HCT116 (cell line): ENCODE data around the gene PDIA2. TPM values are rescaled to one million over a fixed set of nuclear protein-coding genes. Genes with fewer than 3 reads are reported as not detected.

Experiments
- ATAC-seq: fragments of 200-7000 bp; cut with Tn5 transposase; 2 replicates; pipeline ENCODE4 v1.9.1; 2020; ENCODE audit warnings: mild to moderate bottlenecking, moderate library complexity
- BruUV-seq: library from RNA; stranded (reverse); fragments of 400-500 nt; replicated peaks from 2 replicates; lab custom pipeline; 2021; lab: Mats Ljungman, UMichigan
- CTCF ChIA-PET: fragments of 300-600 bp; sonication (Branson Sonifier 250); formaldehyde crosslinking; loops from one replicate; lab custom pipeline; 2021; ENCODE audit warnings: antibody characterized with exemption; lab: Charles Lee
- POLR2A ChIA-PET: fragments of 300-600, 350-600 bp; sonication (Branson Sonifier 250); formaldehyde crosslinking; loops from one replicate; lab custom pipeline; 2021; ENCODE audit warnings: antibody characterized with exemption; lab: Charles Lee
- RAD21 ChIA-PET, 2 experiments: fragments of 300-600 bp; sonication (Branson Sonifier 250); formaldehyde crosslinking; loops; one replicate each; lab custom pipeline; 2023; ENCODE audit warnings: low total read pairs in 2 of 2; ENCODE audit not compliant: uncharacterized antibody in 2 of 2, unreplicated experiment in 2 of 2, low non-redundant PET in 1 of 2; lab: Charles Lee
- DNase-seq: peaks from one replicate; pipeline ENCODE4 v3.0.0-alpha.2; 2010; ENCODE audit warnings: low read depth, low spot score
- H2AFZ ChIP-seq: fragments of 200-600 bp; shearing (Covaris generic), sonication (generic); 2 replicates; pipeline ENCODE4 v1.6.1; 2017; ENCODE audit warnings: low read depth, mixed run types, mixed read lengths, antibody characterized with exemption, low read length; ENCODE audit not compliant: poor library complexity, severe bottlenecking
- H3K27ac ChIP-seq: 2 replicates; pipeline ENCODE4 v1.5.1; 2012; ENCODE audit warnings: low read depth, low read length
- H3K27me3 ChIP-seq: fragments of 200-600 bp; sonication (generic); 2 replicates; pipeline ENCODE4 v1.6.1; 2016; ENCODE audit warnings: mixed run types, low read length, mixed read lengths; ENCODE audit not compliant: insufficient read depth
- H3K36me3 ChIP-seq, 2 experiments: fragments of 200-500 bp in 1 of 2; fragments of 200-600 bp in 1 of 2; sonication (Bioruptor generic) in 1 of 2; sonication (generic) in 1 of 2; 2 replicates each; pipeline versions ENCODE4 v1.5.1 to v1.6.1; 2014 to 2016; ENCODE audit warnings: low read length in 2 of 2, inconsistent platforms in 1 of 2, mixed read lengths in 1 of 2, mixed run types in 1 of 2; ENCODE audit not compliant: insufficient read depth in 2 of 2, control insufficient read depth in 1 of 2
- H3K4me1 ChIP-seq, 2 experiments: fragments of 200-600 bp in 1 of 2; sonication (generic) in 1 of 2; 2 replicates each; pipeline versions ENCODE4 v1.5.1 to v1.6.1; 2012 to 2017; ENCODE audit warnings: low read length in 2 of 2, inconsistent platforms in 1 of 2, mild to moderate bottlenecking in 1 of 2, mixed read lengths in 1 of 2, mixed run types in 1 of 2, moderate library complexity in 1 of 2; ENCODE audit not compliant: insufficient read depth in 2 of 2, control insufficient read depth in 1 of 2
- H3K4me2 ChIP-seq: fragments of 200-600 bp; sonication (generic); 2 replicates; pipeline ENCODE4 v1.6.1; 2017; ENCODE audit warnings: mixed run types, low read length, mixed read lengths
- H3K4me3 ChIP-seq, 2 experiments: fragments of 200-600 bp in 1 of 2; sonication (generic) in 1 of 2; replicated peaks in 1 of 2; 2 replicates each; pipeline ENCODE4 v1.5.1; 2011 to 2016; ENCODE audit warnings: low read length in 2 of 2, control low read depth in 1 of 2, low read depth in 1 of 2, mild to moderate bottlenecking in 1 of 2, mixed read lengths in 1 of 2, mixed run types in 1 of 2
- H3K79me2 ChIP-seq: fragments of 200-600 bp; sonication (generic); 2 replicates; pipeline ENCODE4 v1.6.1; 2017; ENCODE audit warnings: mild to moderate bottlenecking, mixed run types, low read length, moderate library complexity, mixed read lengths; ENCODE audit not compliant: insufficient read depth
- H3K9ac ChIP-seq: fragments of 200-600 bp; sonication (generic); 2 replicates; pipeline ENCODE4 v1.6.1; 2016; ENCODE audit warnings: low read length, mixed read lengths
- H3K9me2 ChIP-seq: fragments of 200-600 bp; sonication (generic), shearing (Covaris generic); 2 replicates; pipeline ENCODE4 v1.6.1; 2017; ENCODE audit warnings: mixed run types, mild to moderate bottlenecking, moderate library complexity; ENCODE audit not compliant: insufficient read depth
- H3K9me3 ChIP-seq, 2 experiments: fragments of 200-500 bp in 1 of 2; fragments of 200-600 bp in 1 of 2; sonication (Bioruptor generic) in 1 of 2; sonication (generic) in 1 of 2; 2 replicates each; pipeline ENCODE4 v1.6.1; 2014 to 2017; ENCODE audit warnings: low read length in 2 of 2, mixed read lengths in 2 of 2, inconsistent platforms in 1 of 2, low read depth in 1 of 2, mild to moderate bottlenecking in 1 of 2, mixed run types in 1 of 2, moderate library complexity in 1 of 2; ENCODE audit not compliant: control insufficient read depth in 1 of 2, insufficient read depth in 1 of 2
- H4K20me1 ChIP-seq: fragments of 200-600 bp; sonication (generic), shearing (Covaris generic); 2 replicates; pipeline ENCODE4 v1.6.1; 2017; ENCODE audit warnings: mixed run types, mild to moderate bottlenecking, moderate library complexity; ENCODE audit not compliant: insufficient read depth
- ELF1 ChIP-seq: IDR thresholded peaks from 2 replicates; pipeline ENCODE4 v1.6.1; 2012; ENCODE audit warnings: low read depth, borderline replicate concordance
- JUND ChIP-seq: IDR thresholded peaks from 2 replicates; pipeline ENCODE4 v1.6.1; 2012
- SIN3A ChIP-seq: IDR thresholded peaks from 2 replicates; pipeline ENCODE4 v1.6.1; 2012; ENCODE audit warnings: low read depth
- ZFX ChIP-seq: fragments of 450-650 bp; IDR thresholded peaks from 2 replicates; pipeline ENCODE4 v1.6.1; 2017
- ZNF274 ChIP-seq: fragments of 200-500 bp; sonication (Bioruptor generic); IDR thresholded peaks from 2 replicates; pipeline ENCODE4 v1.6.1; 2014; ENCODE audit warnings: mild to moderate bottlenecking, low read depth, low read length, inconsistent platforms
- intact Hi-C: fragments of 100-400 bp; cut with micrococcal nuclease; formaldehyde crosslinking; loops from 2 replicates; pipeline ENCODE4 v1.10.0; 2022
- total RNA-seq: library from RNA; stranded (reverse); gene quantifications from one replicate; pipeline ENCODE4 v1.2.1, GENCODE V29; 2021; ENCODE audit not compliant: unreplicated experiment
- TF ChIP-seq, protein P1 (sequence below), 3 experiments: fragments of 200-600 bp in 1 of 3; sonication (generic) in 1 of 3; IDR thresholded peaks in 2 of 3; conservative IDR thresholded peaks in 1 of 3; 2 replicates each; pipeline ENCODE4 v1.5.1; 2012 to 2017; ENCODE audit warnings: low read depth in 2 of 3, low read length in 2 of 3, antibody characterized with exemption in 1 of 3, borderline replicate concordance in 1 of 3, control low read depth in 1 of 3, mild to moderate bottlenecking in 1 of 3, mixed read lengths in 1 of 3, mixed run types in 1 of 3, moderate library complexity in 1 of 3; ENCODE audit not compliant: insufficient read depth in 1 of 3

PDIA2 gene
- total RNA-seq, 1 experiment from 2014 or later, result 0.93 TPM

DNA sequence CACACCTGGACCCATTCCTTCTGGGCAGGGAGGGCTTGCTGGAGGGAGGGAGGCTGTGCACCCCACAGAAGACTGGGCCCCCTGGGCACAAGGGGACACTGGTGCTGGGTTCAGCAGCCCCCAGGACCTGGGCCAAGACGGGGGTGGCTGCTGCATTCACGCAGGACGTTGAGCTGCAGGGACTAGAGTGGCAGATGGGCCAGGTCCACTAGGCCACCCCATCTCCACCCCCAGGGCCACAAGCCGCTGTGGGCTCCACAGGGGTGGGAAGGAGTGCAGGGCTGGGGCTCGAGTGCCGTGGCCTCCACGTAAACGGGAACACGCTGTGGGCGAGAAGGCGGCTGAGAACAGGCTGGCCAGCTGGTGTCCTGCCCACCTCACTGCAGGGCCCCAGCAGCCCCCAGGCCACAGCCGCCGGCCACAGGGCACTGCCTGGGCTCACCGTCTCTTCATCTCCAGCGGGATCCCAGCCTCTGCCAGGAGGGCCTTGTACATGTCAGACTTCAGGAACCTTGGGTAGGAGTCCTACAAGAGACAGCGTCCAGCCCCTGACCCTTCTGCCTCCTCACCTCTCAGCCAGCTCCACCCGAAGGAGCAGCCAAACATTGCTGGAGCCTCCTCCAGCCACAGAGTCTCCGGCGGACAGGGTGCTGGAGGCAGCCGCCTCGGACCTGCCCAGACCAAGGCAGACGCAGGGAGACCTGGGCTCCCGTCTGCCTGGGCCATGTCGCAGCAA, 13.7 kb upstream of the PDIA2 start:
- Histone ChIP-seq H3K4me1 (no peaks in the 10 kb centered on the region), H3K27ac (no peak overlapping the region), H3K9ac (no peak overlapping the region), H3K79me2 (no peaks in the 10 kb centered on the region), H4K20me1 (no peaks in the 10 kb centered on the region), H3K36me3 (no peaks in the 10 kb centered on the region), H3K9me2 (no peaks in the 10 kb centered on the region), H3K9me3 (no peaks in the 10 kb centered on the region), H3K27me3 (no peaks in the 10 kb centered on the region), H2AFZ (no peak overlapping the region), H3K4me2 (no peak overlapping the region), H3K4me3 (no peak overlapping the region)
- POLR2A ChIA-PET, result no interaction called here
- CTCF ChIA-PET, result no interaction called here
- DNase-seq (no peak), ATAC-seq (no peak)
- BruUV-seq, result no TSS peak
- RAD21 ChIA-PET, result no interaction called here
- no peak for TF ChIP-seq JUND
- TF ChIP-seq SIN3A, result no peak
- TF ChIP-seq ELF1, result no peak
- no peak for TF ChIP-seq ZNF274
- TF ChIP-seq, protein P1, sequence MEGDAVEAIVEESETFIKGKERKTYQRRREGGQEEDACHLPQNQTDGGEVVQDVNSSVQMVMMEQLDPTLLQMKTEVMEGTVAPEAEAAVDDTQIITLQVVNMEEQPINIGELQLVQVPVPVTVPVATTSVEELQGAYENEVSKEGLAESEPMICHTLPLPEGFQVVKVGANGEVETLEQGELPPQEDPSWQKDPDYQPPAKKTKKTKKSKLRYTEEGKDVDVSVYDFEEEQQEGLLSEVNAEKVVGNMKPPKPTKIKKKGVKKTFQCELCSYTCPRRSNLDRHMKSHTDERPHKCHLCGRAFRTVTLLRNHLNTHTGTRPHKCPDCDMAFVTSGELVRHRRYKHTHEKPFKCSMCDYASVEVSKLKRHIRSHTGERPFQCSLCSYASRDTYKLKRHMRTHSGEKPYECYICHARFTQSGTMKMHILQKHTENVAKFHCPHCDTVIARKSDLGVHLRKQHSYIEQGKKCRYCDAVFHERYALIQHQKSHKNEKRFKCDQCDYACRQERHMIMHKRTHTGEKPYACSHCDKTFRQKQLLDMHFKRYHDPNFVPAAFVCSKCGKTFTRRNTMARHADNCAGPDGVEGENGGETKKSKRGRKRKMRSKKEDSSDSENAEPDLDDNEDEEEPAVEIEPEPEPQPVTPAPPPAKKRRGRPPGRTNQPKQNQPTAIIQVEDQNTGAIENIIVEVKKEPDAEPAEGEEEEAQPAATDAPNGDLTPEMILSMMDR (IDR thresholded peaks at IDR 0.05 in 2 of 3, conservative IDR thresholded peaks at IDR 0.05 in 1 of 3; ENCODE audit: borderline replicate concordance in 1 of 3, insufficient read depth in 1 of 3, low read depth in 2 of 3, low read length in 2 of 3), result no peak
- TF ChIP-seq ZFX, result no peak
- intact Hi-C loops, result no loop called here
